ENCODE results near the gene WNT7A.

Gene WNT7A

DNA sequence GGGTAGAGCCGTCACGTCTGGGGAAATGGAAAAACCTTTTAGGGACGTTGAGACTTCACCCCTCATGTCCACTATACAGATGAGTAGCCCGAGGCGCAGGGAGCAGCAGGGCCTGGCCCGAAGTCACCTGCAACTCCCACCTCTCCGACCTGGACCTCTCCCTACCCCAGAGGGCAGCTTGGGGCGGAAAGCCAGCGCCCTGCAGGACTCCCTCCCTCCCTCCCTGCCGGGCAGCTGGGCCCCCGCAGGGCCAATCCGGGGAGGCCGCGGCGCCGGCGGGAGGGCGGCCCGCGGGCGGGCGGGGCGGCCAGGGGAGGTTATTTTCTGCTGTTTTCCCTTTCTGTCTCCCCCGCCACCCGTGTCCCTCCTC, 2.0 kb downstream of the WNT7A start:
- H3K36me3 ChIP-seq (ENCODE audit: insufficient read depth, insufficient read length, low read length): no peaks in the 10 kb centered on the region
- TF ChIP-seq ZNF274 (IDR thresholded peaks at IDR 0.05; ENCODE audit: low read depth, low read length) (no peak), SUZ12 (IDR thresholded peaks at IDR 0.05; ENCODE audit: extremely low read depth, insufficient read depth, insufficient read length) (peak; percentile 14), YY1 (IDR thresholded peaks at IDR 0.05; ENCODE audit: insufficient read depth, insufficient read length) (no peak)
- H3K9me3 ChIP-seq (ENCODE audit: insufficient read depth, low read length): peaks cover 4% of the 10 kb centered on the region; the same call in 1 of the 2 replicates
- no peak overlapping the region for H3K9ac ChIP-seq (ENCODE audit: insufficient read length, low read depth)
- H3K27me3 ChIP-seq (ENCODE audit: insufficient read depth, insufficient read length): peaks cover 82% of the 10 kb centered on the region
- peaks cover 4% of the 10 kb centered on the region for H3K4me1 ChIP-seq (ENCODE audit: insufficient read depth, insufficient read length)
- DNase-seq (ENCODE audit: low read depth, low spot score): no peak
- H3K4me3 ChIP-seq (ENCODE audit: insufficient read length, low read depth): peak overlapping the region; percentile 49

DNA sequence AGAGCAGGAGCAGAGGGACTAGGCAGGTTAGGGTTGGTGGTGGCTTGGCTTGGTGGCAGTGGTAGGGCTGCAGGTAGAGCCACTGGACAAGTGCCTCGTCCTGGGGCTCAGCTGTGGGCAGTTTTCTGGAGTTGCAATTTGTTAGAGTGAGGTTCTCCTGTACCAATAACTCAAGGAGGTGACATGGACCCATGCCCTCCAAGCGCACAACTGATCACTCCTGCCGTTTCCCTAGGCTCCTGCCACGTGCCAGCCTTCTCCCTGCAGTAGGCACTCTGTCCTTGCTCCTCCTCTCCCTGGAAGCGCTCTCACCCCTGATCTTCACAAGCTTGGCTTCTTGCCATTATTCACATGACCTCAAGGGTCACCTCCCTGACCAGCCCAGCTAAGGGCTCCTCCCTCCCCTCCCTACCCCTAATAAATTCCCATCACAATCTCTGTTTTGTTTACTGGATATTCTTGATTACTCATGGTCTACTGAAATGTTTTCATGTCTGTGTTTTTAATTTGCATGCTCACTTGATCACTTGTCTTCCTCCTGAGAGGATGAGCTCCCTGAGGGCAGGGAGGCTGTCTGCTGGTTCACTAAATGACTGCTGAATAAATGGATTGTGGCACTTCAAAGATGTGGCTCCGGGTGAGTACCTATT, 3.3 kb downstream of the WNT7A start:
- H3K9me3 ChIP-seq (ENCODE audit: insufficient read depth, low read length): no peaks in the 10 kb centered on the region

DNA sequence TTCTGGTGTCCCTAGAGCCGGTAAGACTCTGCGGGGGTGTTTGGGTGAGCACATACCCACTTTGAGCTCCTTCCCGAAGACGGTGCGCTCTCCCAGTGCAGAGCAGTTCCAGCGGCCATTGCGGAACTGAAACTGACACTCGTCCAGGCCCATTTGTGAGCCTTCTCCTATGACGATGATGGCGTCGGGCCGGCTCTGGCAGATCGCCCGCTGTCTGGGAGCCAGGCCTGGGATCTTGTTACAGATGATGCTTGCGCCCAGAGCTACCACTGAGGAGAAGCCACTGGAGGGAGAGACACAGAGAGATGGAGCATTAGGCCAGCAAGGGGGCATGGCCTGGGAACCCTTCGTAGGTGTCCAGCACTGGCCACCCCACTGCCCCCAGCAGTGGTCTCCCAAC, 5.0 kb downstream of the WNT7A start:
- TF ChIP-seq YY1 (IDR thresholded peaks at IDR 0.05; ENCODE audit: insufficient read depth, insufficient read length): no peak
- TF ChIP-seq ZNF274 (IDR thresholded peaks at IDR 0.05; ENCODE audit: low read depth, low read length): no peak
- no peak for TF ChIP-seq SUZ12 (IDR thresholded peaks at IDR 0.05; ENCODE audit: extremely low read depth, insufficient read depth, insufficient read length)
- peaks cover 58% of the 10 kb centered on the region for H3K27me3 ChIP-seq (ENCODE audit: insufficient read depth, insufficient read length)
- DNase-seq (ENCODE audit: low read depth, low spot score): no peak
- H3K4me3 ChIP-seq (ENCODE audit: insufficient read length, low read depth): no peak overlapping the region
- H3K9me3 ChIP-seq (ENCODE audit: insufficient read depth, low read length): peaks cover 14% of the 10 kb centered on the region; the same call in 1 of the 2 replicates
- H3K36me3 ChIP-seq (ENCODE audit: insufficient read depth, insufficient read length, low read length): no peaks in the 10 kb centered on the region
- peaks cover 4% of the 10 kb centered on the region for H3K4me1 ChIP-seq (ENCODE audit: insufficient read depth, insufficient read length)
- no peak overlapping the region for H3K9ac ChIP-seq (ENCODE audit: insufficient read length, low read depth)

More for the DNA sequence above, 3.3 kb downstream of the WNT7A start:
- no peaks in the 10 kb centered on the region for H3K36me3 ChIP-seq (ENCODE audit: insufficient read depth, insufficient read length, low read length)
- no peak overlapping the region for H3K4me3 ChIP-seq (ENCODE audit: insufficient read length, low read depth)
- DNase-seq (ENCODE audit: low read depth, low spot score): no peak
- peaks cover 69% of the 10 kb centered on the region for H3K27me3 ChIP-seq (ENCODE audit: insufficient read depth, insufficient read length)
- TF ChIP-seq SUZ12 (IDR thresholded peaks at IDR 0.05; ENCODE audit: extremely low read depth, insufficient read depth, insufficient read length): no peak
- TF ChIP-seq YY1 (IDR thresholded peaks at IDR 0.05; ENCODE audit: insufficient read depth, insufficient read length): no peak
- no peak for TF ChIP-seq ZNF274 (IDR thresholded peaks at IDR 0.05; ENCODE audit: low read depth, low read length)
- peaks cover 4% of the 10 kb centered on the region for H3K4me1 ChIP-seq (ENCODE audit: insufficient read depth, insufficient read length)
- no peak overlapping the region for H3K9ac ChIP-seq (ENCODE audit: insufficient read length, low read depth)

DNA sequence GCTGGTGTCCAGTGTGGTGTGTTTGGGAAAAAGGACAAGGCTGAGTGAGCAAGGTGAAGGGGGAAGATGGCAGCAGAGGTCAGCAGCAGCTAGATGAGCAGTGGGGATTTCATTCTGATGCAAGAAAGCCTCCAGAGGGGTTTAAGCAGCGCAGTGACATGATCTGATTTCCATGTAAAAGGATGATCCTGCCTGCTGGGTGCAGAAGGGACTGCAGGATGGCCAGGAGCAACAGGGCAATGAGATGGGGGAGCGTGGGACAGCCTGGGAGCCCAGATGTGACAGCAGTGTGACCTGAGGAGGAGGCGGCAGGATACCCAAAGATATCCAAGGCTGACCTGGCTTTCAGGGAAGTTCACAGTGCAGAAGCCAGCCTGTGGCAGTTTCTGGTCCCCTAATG, 6.1 kb downstream of the WNT7A start:
- no peak overlapping the region for H3K4me3 ChIP-seq (ENCODE audit: insufficient read length, low read depth)
- H3K9ac ChIP-seq (ENCODE audit: insufficient read length, low read depth): no peak overlapping the region
- H3K36me3 ChIP-seq (ENCODE audit: insufficient read depth, insufficient read length, low read length): no peaks in the 10 kb centered on the region
- TF ChIP-seq SUZ12 (IDR thresholded peaks at IDR 0.05; ENCODE audit: extremely low read depth, insufficient read depth, insufficient read length) (no peak), YY1 (IDR thresholded peaks at IDR 0.05; ENCODE audit: insufficient read depth, insufficient read length) (no peak), ZNF274 (IDR thresholded peaks at IDR 0.05; ENCODE audit: low read depth, low read length) (no peak)
- H3K4me1 ChIP-seq (ENCODE audit: insufficient read depth, insufficient read length): peaks cover 4% of the 10 kb centered on the region
- H3K27me3 ChIP-seq (ENCODE audit: insufficient read depth, insufficient read length): peaks cover 53% of the 10 kb centered on the region
- peaks cover 14% of the 10 kb centered on the region; the same call in 1 of the 2 replicates for H3K9me3 ChIP-seq (ENCODE audit: insufficient read depth, low read length)
- peak; percentile 58 for DNase-seq (ENCODE audit: low read depth, low spot score)

DNA sequence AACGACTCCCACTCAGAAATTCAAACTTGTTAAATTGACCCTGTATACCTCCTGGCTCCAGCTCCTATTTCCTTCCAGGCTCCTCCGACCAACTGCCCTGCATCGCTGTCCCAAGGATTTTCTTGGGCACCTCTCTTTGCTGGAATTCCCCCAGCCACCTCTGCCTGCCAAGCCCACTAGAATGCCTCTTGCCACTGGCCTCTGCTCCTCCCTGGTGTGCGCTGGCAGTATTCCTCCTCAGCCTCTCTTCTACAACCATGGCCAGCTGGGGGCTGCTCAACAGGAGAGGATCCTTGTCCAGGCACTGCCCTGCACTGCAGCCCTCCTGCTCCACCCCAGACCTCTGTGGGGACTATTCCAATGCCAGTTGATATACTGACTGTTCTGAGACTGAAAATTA, 7.4 kb downstream of the WNT7A start:
- Histone ChIP-seq H3K36me3 (ENCODE audit: insufficient read depth, insufficient read length, low read length) (no peaks in the 10 kb centered on the region), H3K4me3 (ENCODE audit: insufficient read length, low read depth) (no peak overlapping the region), H3K9me3 (ENCODE audit: insufficient read depth, low read length) (peaks cover 14% of the 10 kb centered on the region; the same call in 1 of the 2 replicates), H3K4me1 (ENCODE audit: insufficient read depth, insufficient read length) (peaks cover 4% of the 10 kb centered on the region), H3K27me3 (ENCODE audit: insufficient read depth, insufficient read length) (peaks cover 46% of the 10 kb centered on the region), H3K9ac (ENCODE audit: insufficient read length, low read depth) (no peak overlapping the region)
- DNase-seq (ENCODE audit: low read depth, low spot score): no peak
- no peak for TF ChIP-seq ZNF274 (IDR thresholded peaks at IDR 0.05; ENCODE audit: low read depth, low read length)
- TF ChIP-seq YY1 (IDR thresholded peaks at IDR 0.05; ENCODE audit: insufficient read depth, insufficient read length): no peak
- TF ChIP-seq SUZ12 (IDR thresholded peaks at IDR 0.05; ENCODE audit: extremely low read depth, insufficient read depth, insufficient read length): no peak

DNA sequence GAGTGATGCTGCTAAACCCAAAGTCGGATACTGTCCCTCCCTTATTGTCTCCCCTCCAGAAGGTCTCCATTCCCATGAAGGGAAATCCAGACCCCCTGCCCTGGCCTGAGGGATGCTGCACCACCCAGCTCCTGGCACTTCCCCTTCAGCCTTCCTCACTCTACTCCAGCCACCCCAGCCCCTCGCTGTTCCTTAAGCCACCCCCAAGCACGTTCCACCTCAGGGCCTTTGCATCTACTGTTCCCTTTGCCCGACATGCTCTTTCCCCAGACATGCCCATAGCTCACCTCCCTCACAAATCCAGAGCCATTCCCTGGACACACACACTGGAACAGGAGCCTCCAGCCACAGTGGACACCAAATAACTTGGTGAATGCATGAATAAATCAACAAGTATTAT, 8.1 kb downstream of the WNT7A start:
- Histone ChIP-seq H3K4me3 (ENCODE audit: insufficient read length, low read depth) (no peak overlapping the region), H3K36me3 (ENCODE audit: insufficient read depth, insufficient read length, low read length) (no peaks in the 10 kb centered on the region), H3K27me3 (ENCODE audit: insufficient read depth, insufficient read length) (peaks cover 42% of the 10 kb centered on the region), H3K4me1 (ENCODE audit: insufficient read depth, insufficient read length) (peaks cover 4% of the 10 kb centered on the region), H3K9me3 (ENCODE audit: insufficient read depth, low read length) (peaks cover 14% of the 10 kb centered on the region; the same call in 1 of the 2 replicates), H3K9ac (ENCODE audit: insufficient read length, low read depth) (no peak overlapping the region)
- TF ChIP-seq ZNF274 (IDR thresholded peaks at IDR 0.05; ENCODE audit: low read depth, low read length): no peak
- no peak for TF ChIP-seq SUZ12 (IDR thresholded peaks at IDR 0.05; ENCODE audit: extremely low read depth, insufficient read depth, insufficient read length)
- TF ChIP-seq YY1 (IDR thresholded peaks at IDR 0.05; ENCODE audit: insufficient read depth, insufficient read length): no peak
- DNase-seq (ENCODE audit: low read depth, low spot score): no peak

DNA sequence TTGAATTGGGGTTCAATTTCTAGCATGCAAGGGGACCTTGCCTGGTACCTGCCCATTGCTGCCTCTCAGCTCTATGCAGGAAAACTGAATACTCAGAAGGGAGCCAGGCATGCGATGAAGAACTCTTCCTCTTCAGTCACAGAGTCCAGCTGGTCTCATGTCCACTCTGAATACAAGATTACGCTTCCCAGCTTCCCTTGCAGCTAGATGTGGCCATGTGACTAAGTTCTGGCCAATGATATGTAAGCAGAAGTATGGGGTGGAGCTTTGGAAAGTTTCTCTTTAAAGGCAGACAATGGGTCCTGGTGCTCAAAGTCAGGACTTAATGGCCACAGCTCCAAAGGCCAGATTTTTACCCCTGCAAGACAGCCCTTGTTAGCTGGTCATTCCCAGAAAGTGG, 9.0 kb downstream of the WNT7A start:
- Histone ChIP-seq H3K27me3 (ENCODE audit: insufficient read depth, insufficient read length) (peaks cover 33% of the 10 kb centered on the region), H3K9ac (ENCODE audit: insufficient read length, low read depth) (no peak overlapping the region), H3K9me3 (ENCODE audit: insufficient read depth, low read length) (peaks cover 14% of the 10 kb centered on the region; the same call in 1 of the 2 replicates), H3K4me3 (ENCODE audit: insufficient read length, low read depth) (no peak overlapping the region), H3K36me3 (ENCODE audit: insufficient read depth, insufficient read length, low read length) (no peaks in the 10 kb centered on the region), H3K4me1 (ENCODE audit: insufficient read depth, insufficient read length) (peaks cover 4% of the 10 kb centered on the region)
- TF ChIP-seq ZNF274 (IDR thresholded peaks at IDR 0.05; ENCODE audit: low read depth, low read length): no peak
- no peak for TF ChIP-seq SUZ12 (IDR thresholded peaks at IDR 0.05; ENCODE audit: extremely low read depth, insufficient read depth, insufficient read length)
- no peak for TF ChIP-seq YY1 (IDR thresholded peaks at IDR 0.05; ENCODE audit: insufficient read depth, insufficient read length)
- DNase-seq (ENCODE audit: low read depth, low spot score): no peak

All from NT2/D1 (cell line).